Measurements from ENCODE around the gene FSTL4. TPM values are rescaled to one million over a fixed set of nuclear protein-coding genes. Genes with fewer than 3 reads are reported as not detected.

The FSTL4 gene
- total RNA-seq, 2 donors from 2014 or later, result 4.4 to 5.5 TPM

DNA sequence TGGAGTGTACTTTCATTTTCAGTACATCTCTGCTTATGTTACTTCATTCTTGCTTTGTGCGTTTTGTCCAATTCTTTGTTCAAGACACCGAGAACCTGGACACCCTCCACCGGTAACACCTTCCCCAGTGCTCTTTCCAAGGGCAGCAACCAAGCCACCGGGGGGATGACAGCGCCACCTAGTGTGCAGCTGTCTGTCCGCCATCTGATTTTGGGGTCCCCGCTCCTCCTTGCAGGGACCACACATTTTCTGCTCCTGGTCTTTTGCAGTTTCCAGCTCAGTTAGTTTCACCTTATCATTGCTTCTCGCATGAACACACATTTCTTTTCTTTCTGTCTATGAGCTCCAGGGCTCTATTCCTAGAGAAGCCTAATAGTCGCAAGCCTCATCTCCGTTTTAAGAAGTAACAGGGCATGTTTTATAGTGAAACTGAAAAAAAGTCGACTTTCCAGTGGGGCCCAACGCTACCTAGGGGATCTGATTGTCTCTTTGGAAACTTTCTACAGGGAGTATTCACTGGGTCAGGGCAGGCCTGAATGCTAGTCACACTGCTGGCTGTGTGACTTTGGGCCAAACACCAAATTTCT lies 152.1 kb downstream of the FSTL4 start:
- TF ChIP-seq CTCF (conservative IDR thresholded peaks at IDR 0.05), result peak; percentile 98
- H3K4me1 Mint-ChIP-seq, result no peaks in the 10 kb centered on the region
- H3K4me1 ChIP-seq (ENCODE audit: control insufficient read depth, insufficient read depth, low read length), result no peaks in the 10 kb centered on the region
- no peak overlapping the region for H3K27ac ChIP-seq (ENCODE audit: low read depth, low read length)
- H3K36me3 ChIP-seq (ENCODE audit: control insufficient read depth, insufficient read depth, low read length), result no peaks in the 10 kb centered on the region
- peak; percentile 89 for DNase-seq
- no peak overlapping the region for H3K4me3 Mint-ChIP-seq
- no peaks in the 10 kb centered on the region for H3K9me3 ChIP-seq (ENCODE audit: control insufficient read depth, low read length)
- H3K9ac ChIP-seq (ENCODE audit: extremely low read depth, low read length, poor library complexity, severe bottlenecking), result no peak overlapping the region
- no peak overlapping the region for H3K4me3 ChIP-seq (ENCODE audit: low read length)
- no peak overlapping the region for H3K27ac Mint-ChIP-seq
- no peaks in the 10 kb centered on the region for H3K27me3 ChIP-seq (ENCODE audit: control insufficient read depth, insufficient read depth, low read length, poor library complexity, severe bottlenecking)
- no peaks in the 10 kb centered on the region for H3K27me3 Mint-ChIP-seq (ENCODE audit: insufficient read depth)
- H3K36me3 Mint-ChIP-seq (ENCODE audit: low read depth), result no peaks in the 10 kb centered on the region
- WGBS, 2 experiments (ENCODE audit: insufficient coverage in 1 of 2, insufficient read length in 1 of 2), result 61 to 63% methylated on average over 9 to 12 of the region's 12 CpGs
- no peaks in the 10 kb centered on the region for H3K9me3 Mint-ChIP-seq

DNA sequence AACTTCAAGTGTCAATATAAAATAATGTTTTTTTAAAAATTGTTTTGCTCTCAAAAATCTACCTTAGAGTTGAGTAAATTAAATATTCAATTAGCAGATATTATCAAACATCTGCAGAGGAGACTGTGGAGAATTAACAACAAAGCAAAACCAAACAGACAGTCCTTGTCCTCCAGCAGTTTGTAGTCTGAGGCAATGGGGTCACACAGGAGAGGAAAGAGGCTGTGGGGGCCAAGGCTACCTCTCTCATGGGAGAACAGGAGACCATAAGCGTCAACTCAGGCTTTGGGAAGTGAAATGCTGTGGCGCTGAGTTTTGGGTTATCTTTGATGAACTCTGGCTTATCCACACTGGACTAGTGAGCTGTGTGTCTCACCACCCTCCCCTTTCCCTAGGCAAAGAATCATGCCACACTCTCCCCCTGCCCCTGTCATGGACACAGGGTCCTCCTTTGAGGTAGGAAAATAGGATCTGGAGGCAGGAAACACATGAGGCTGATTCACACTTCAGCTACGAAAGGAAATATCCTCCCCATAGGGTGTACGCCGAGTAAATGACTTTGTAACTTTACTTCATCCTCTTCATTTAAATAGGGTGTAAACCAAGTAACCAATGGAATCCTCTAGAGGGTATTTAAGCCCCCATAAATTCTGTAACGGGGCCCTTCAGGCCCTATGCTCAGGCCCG lies 152.7 kb downstream of the FSTL4 start:
- no peaks in the 10 kb centered on the region for H3K36me3 Mint-ChIP-seq (ENCODE audit: low read depth)
- peak; percentile 33 for DNase-seq
- no peaks in the 10 kb centered on the region for H3K9me3 ChIP-seq (ENCODE audit: control insufficient read depth, low read length)
- H3K9me3 Mint-ChIP-seq, result no peaks in the 10 kb centered on the region
- H3K27ac Mint-ChIP-seq, result no peak overlapping the region
- H3K4me3 ChIP-seq (ENCODE audit: low read length), result no peak overlapping the region
- no peaks in the 10 kb centered on the region for H3K36me3 ChIP-seq (ENCODE audit: control insufficient read depth, insufficient read depth, low read length)
- no peak for TF ChIP-seq CTCF (conservative IDR thresholded peaks at IDR 0.05)
- no peaks in the 10 kb centered on the region for H3K27me3 ChIP-seq (ENCODE audit: control insufficient read depth, insufficient read depth, low read length, poor library complexity, severe bottlenecking)
- no peaks in the 10 kb centered on the region for H3K4me1 Mint-ChIP-seq
- H3K27ac ChIP-seq (ENCODE audit: low read depth, low read length), result no peak overlapping the region
- H3K4me1 ChIP-seq (ENCODE audit: control insufficient read depth, insufficient read depth, low read length), result no peaks in the 10 kb centered on the region
- WGBS, 2 experiments (ENCODE audit: insufficient coverage in 1 of 2, insufficient read length in 1 of 2), result 92 to 94% methylated on average over 7 of the region's 7 CpGs
- H3K27me3 Mint-ChIP-seq (ENCODE audit: insufficient read depth), result no peaks in the 10 kb centered on the region
- H3K9ac ChIP-seq (ENCODE audit: extremely low read depth, low read length, poor library complexity, severe bottlenecking), result no peak overlapping the region
- H3K4me3 Mint-ChIP-seq, result no peak overlapping the region

DNA sequence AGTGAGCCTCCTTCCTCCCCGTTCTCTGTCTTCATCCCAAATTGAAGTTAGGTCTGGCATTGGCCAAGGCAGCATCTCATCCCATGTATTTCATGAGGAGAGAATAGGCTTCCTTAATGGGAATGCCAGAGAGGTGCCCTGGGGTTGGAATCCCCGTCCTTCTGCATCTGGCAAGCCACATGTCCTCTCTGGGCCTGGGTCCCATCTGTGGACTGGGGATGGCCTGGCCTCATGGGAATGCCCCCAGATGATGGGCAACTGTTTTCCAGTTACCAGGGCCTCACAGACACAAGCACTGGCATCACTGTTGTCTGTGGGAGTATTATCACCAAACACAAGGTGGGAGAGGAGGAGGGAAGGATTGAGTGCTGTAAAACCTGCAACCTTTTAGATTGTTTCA lies 153.9 kb downstream of the FSTL4 start:
- H3K4me3 Mint-ChIP-seq, result no peak overlapping the region
- H3K4me1 ChIP-seq (ENCODE audit: control insufficient read depth, insufficient read depth, low read length), result no peaks in the 10 kb centered on the region
- H3K36me3 Mint-ChIP-seq (ENCODE audit: low read depth), result no peaks in the 10 kb centered on the region
- H3K27ac Mint-ChIP-seq, result no peak overlapping the region
- H3K4me3 ChIP-seq (ENCODE audit: low read length), result no peak overlapping the region
- H3K9me3 ChIP-seq (ENCODE audit: control insufficient read depth, low read length), result no peaks in the 10 kb centered on the region
- H3K9me3 Mint-ChIP-seq, result no peaks in the 10 kb centered on the region
- 95 to 100% methylated on average over 1 to 2 of the region's 2 CpGs for WGBS, 2 experiments (ENCODE audit: insufficient coverage in 1 of 2, insufficient read length in 1 of 2)
- H3K27me3 ChIP-seq (ENCODE audit: control insufficient read depth, insufficient read depth, low read length, poor library complexity, severe bottlenecking), result no peaks in the 10 kb centered on the region
- no peaks in the 10 kb centered on the region for H3K36me3 ChIP-seq (ENCODE audit: control insufficient read depth, insufficient read depth, low read length)
- H3K27me3 Mint-ChIP-seq (ENCODE audit: insufficient read depth), result no peaks in the 10 kb centered on the region
- no peak overlapping the region for H3K27ac ChIP-seq (ENCODE audit: low read depth, low read length)
- H3K9ac ChIP-seq (ENCODE audit: extremely low read depth, low read length, poor library complexity, severe bottlenecking), result no peak overlapping the region
- no peaks in the 10 kb centered on the region for H3K4me1 Mint-ChIP-seq
- no peak for DNase-seq
- no peak for TF ChIP-seq CTCF (conservative IDR thresholded peaks at IDR 0.05)
